Measurements from ENCODE around the gene RAD51B. TPM values are rescaled to one million over a fixed set of nuclear protein-coding genes. Genes with fewer than 3 reads are reported as not detected.

RAD51B gene
- total and polyA plus RNA-seq, 9 of the 15 experiments (the other 6 are each of a cell fraction or from before 2014, with no cell fraction given): 8.5 to 17.3 (median 11.3) TPM

DNA sequence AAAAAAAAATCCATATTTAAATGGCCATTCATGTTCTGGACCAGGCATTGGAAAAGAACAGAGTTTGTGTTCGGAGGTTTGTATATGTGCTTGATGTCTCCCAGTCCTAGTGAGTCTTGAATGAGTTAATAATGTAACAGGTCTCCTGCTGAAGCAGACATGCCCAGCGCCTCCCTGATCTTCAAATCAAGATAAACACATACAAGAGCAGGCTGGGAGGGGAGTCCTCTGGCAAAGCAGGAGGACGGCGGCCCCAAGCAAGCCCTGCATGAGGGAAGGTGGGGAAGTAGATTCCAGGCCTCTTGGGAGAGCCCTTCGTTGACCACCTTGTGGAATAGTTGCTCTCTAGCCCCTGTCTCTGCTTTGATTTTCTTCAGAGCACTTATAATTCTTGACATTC, 817.0 kb downstream of the RAD51B start:
- Histone ChIP-seq H3K4me1 (replicated peaks in 1 of 2; ENCODE audit: control insufficient read depth in 2 of 2, insufficient read depth in 2 of 2, low read length in 2 of 2) (peaks cover 0 to 6% of the 10 kb centered on the region in 2 experiments; a peak in 2 of 5 replicates), H3K27ac (ENCODE audit: extremely low read depth, low read depth, low read length) (no peak overlapping the region), H3K4me3 (no peak overlapping the region), H3K9ac (ENCODE audit: insufficient read depth in 1 of 2, low read depth in 2 of 2, low read length in 2 of 2) (no peak overlapping the region), H3K79me2 (ENCODE audit: control insufficient read depth, insufficient read depth, low read length) (no peaks in the 10 kb centered on the region), H3K27me3 (ENCODE audit: control insufficient read depth in 2 of 2, insufficient read depth in 2 of 2, low read length in 2 of 2) (no peaks in the 10 kb centered on the region), H2AFZ (ENCODE audit: low read depth, low read length) (no peak overlapping the region), H3K4me2 (ENCODE audit: insufficient read depth, low read length) (no peak overlapping the region), H3K36me3 (ENCODE audit: control insufficient read depth, insufficient read depth, low read length) (no peaks in the 10 kb centered on the region), H3K9me3 (replicated peaks; ENCODE audit: control insufficient read depth, insufficient read depth, low read depth, low read length) (no peaks in the 10 kb centered on the region), H4K20me1 (replicated peaks; ENCODE audit: control insufficient read depth, insufficient read depth, low read length) (no peaks in the 10 kb centered on the region), H3K9me1 (ENCODE audit: control insufficient read depth, insufficient read depth, low read length) (no peaks in the 10 kb centered on the region)
- ChIA-PET POLR2A (no interaction called here), CTCF (ENCODE audit: low intra/inter-chr PET ratio) (no interaction called here)
- intact Hi-C loops (cut with micrococcal nuclease): no loop called here
- 14% methylated on average over 5 of the region's 5 CpGs for WGBS (ENCODE audit: insufficient coverage, low coverage, missing lambda C conversion rate)
- no peak for TF ChIP-seq MIER1 (IDR thresholded peaks at IDR 0.05; ENCODE audit: low read depth)
- TF ChIP-seq RFX5 (IDR thresholded peaks at IDR 0.05; ENCODE audit: low read depth, low read length): no peak
- TF ChIP-seq ILK (tag; IDR thresholded peaks at IDR 0.05; ENCODE audit: borderline replicate concordance, low read depth): no peak
- no peak for TF ChIP-seq E2F8 (IDR thresholded peaks at IDR 0.05; ENCODE audit: low read depth, partially characterized antibody)
- no peak for TF ChIP-seq ZNF75A (CRISPR knock-in tag; IDR thresholded peaks at IDR 0.05)
- TF ChIP-seq U2AF1 (optimal IDR thresholded peaks at IDR 0.05; ENCODE audit: low read depth, low read length): no peak
- TF ChIP-seq PURB (CRISPR knock-in tag; IDR thresholded peaks at IDR 0.05; ENCODE audit: low read depth): no peak
- no peak for TF ChIP-seq HNRNPUL1 (IDR thresholded peaks at IDR 0.05; ENCODE audit: low read length)
- TF ChIP-seq FOXK2 (conservative IDR thresholded peaks at IDR 0.05 in 1 of 2, IDR thresholded peaks at IDR 0.05 in 1 of 2; ENCODE audit: low read depth in 2 of 2): no peak
- no peak for TF ChIP-seq ZNF707 (CRISPR knock-in tag; conservative IDR thresholded peaks at IDR 0.05)
- no peak for TF ChIP-seq KAT2B (IDR thresholded peaks at IDR 0.05; ENCODE audit: low read depth, low read length)
- peak; percentile 49; the same call in 2 of the 3 replicates for ATAC-seq
- BruUV-seq (replicated peaks): no TSS peak
- no peak for FAIRE-seq
- peak in 1 of 4 experiments; percentile 40 for DNase-seq (ENCODE audit: extremely low read depth in 1 of 4, low spot score in 3 of 4)
- in situ Hi-C loops (cut with MboI): no loop called here

Data from K562 (cell line).